Measurements from ENCODE around the gene FADS6.

GRCh38 chr17:74879308-74879707 is 14.1 kb downstream of the FADS6 start:
- TF ChIP-seq POLR2AphosphoS5 (IDR thresholded peaks at IDR 0.05) (no peak), CTCF (IDR thresholded peaks at IDR 0.05) (no peak), POLR2A (IDR thresholded peaks at IDR 0.05) (no peak)

Data from prostate gland (tissue), 2 donors.